Coronary artery (tissue), 2 donors: ENCODE results near the gene JAKMIP1.

ENCODE experiments used
- DNase-seq: peaks from one replicate; pipeline ENCODE4 v3.0.0-alpha.2; 2017; ENCODE audit warnings: low spot score
- H3K27ac ChIP-seq, 2 donors: fragments of 200-600 bp; sonication (generic); one replicate each; pipeline ENCODE4 v1.5.1; 2016 to 2019
- H3K4me3 ChIP-seq: fragments of 200-600 bp; sonication (generic); 2 replicates; pipeline ENCODE4 v1.5.1; 2016; ENCODE audit warnings: mild to moderate bottlenecking, moderate library complexity
- CTCF ChIP-seq: fragments of 200-600 bp; sonication (generic); IDR thresholded peaks from one replicate; pipeline ENCODE4 v1.5.1; 2019; ENCODE audit warnings: antibody characterized with exemption

JAKMIP1 gene

GRCh38 chr4:6022607-6023288 is 177.6 kb downstream of the JAKMIP1 start:
- TF ChIP-seq CTCF = no peak
- no peak for DNase-seq

GRCh38 chr4:6021831-6022606 is 178.3 kb downstream of the JAKMIP1 start:
- no peak for TF ChIP-seq CTCF
- H3K4me3 ChIP-seq = no peak overlapping the region
- no peak for DNase-seq

More at GRCh38 chr4:6022607-6023288, 177.6 kb downstream of the JAKMIP1 start:
- H3K27ac ChIP-seq = no peak overlapping the region
- H3K4me3 ChIP-seq = no peak overlapping the region

GRCh38 chr4:6020613-6021012 is 179.7 kb downstream of the JAKMIP1 start:
- H3K27ac ChIP-seq = no peak overlapping the region
- DNase-seq = no peak
- TF ChIP-seq CTCF = no peak
- H3K4me3 ChIP-seq = no peak overlapping the region

More at GRCh38 chr4:6021831-6022606, 178.3 kb downstream of the JAKMIP1 start:
- H3K27ac ChIP-seq = no peak overlapping the region

GRCh38 chr4:6019316-6020263 is 180.8 kb downstream of the JAKMIP1 start:
- TF ChIP-seq CTCF = peak; percentile 73
- Histone ChIP-seq H3K27ac (no peak overlapping the region), H3K4me3 (no peak overlapping the region)
- no peak for DNase-seq

GRCh38 chr4:6018331-6018730 is 182.0 kb downstream of the JAKMIP1 start, which contains the start of gene C4orf50:
Gene C4orf50 (minus strand): TSS chr4:6018431.
- no peak within 1 kb of the TSS for H3K4me3 ChIP-seq

More at GRCh38 chr4:6018331-6018730, 182.0 kb downstream of the JAKMIP1 start, which contains the start of gene C4orf50:
- no peak within 1 kb of the TSS for H3K27ac ChIP-seq
- no peak for DNase-seq
- no peak for TF ChIP-seq CTCF
